Activated T-helper 1 cell treated with anti-CD3 and anti-CD28 coated beads, Interleukin-12 subunit alpha, Interleukin-12 subunit beta, Interleukin-2, Interleukin-4 antibody, amounts not matched to agents 30 ng/mL and 10 ng/mL and 1 ng/mL, durations not matched to agents 14 hours and 24 hours and 36 hours (primary cell): ENCODE data around the gene GSTM5. TPM values are rescaled to one million over a fixed set of nuclear protein-coding genes. Genes with fewer than 3 reads are reported as not detected.
"Not testable (repeated sequence)": the region's sequence is repeated elsewhere in the genome, so short reads cannot be mapped to it uniquely, and the experiment has no call there.

Source experiments
- DNase-seq: peaks from one replicate; pipeline ENCODE4 v3.0.0; 2021; ENCODE audit warnings: low spot score
- H3K27ac Mint-ChIP-seq: one replicate; pipeline ENCODE4 v1.8.0; 2021; ENCODE audit warnings: mild to moderate bottlenecking, mixed read lengths
- H3K27me3 Mint-ChIP-seq: one replicate; pipeline ENCODE4 v1.8.0; 2022; ENCODE audit warnings: mild to moderate bottlenecking, moderate library complexity, mixed read lengths; ENCODE audit not compliant: insufficient read depth
- H3K36me3 Mint-ChIP-seq: one replicate; pipeline ENCODE4 v1.8.0; 2021; ENCODE audit warnings: low read depth, mixed read lengths
- H3K4me1 Mint-ChIP-seq: one replicate; pipeline ENCODE4 v1.8.0; 2021; ENCODE audit warnings: low read depth, mixed read lengths
- H3K4me3 Mint-ChIP-seq: one replicate; pipeline ENCODE4 v1.8.0; 2021; ENCODE audit warnings: mild to moderate bottlenecking, moderate library complexity, mixed read lengths
- H3K9me3 Mint-ChIP-seq: one replicate; pipeline ENCODE4 v1.8.0; 2021; ENCODE audit warnings: mixed read lengths
- intact Hi-C: fragments of 100-400 bp; cut with micrococcal nuclease; formaldehyde crosslinking; loops from one replicate; pipeline ENCODE4 v1.15.1; 2024
- total RNA-seq: library from RNA; stranded (reverse); gene quantifications from 2 replicates; pipeline ENCODE4 v1.2.3, GENCODE V29; 2022

GSTM5 gene
- total RNA-seq, 1 donor from 2014 or later: 0.08 TPM

- no peaks in the 10 kb centered on the region for H3K4me1 Mint-ChIP-seq
- H3K9me3 Mint-ChIP-seq: no peaks in the 10 kb centered on the region
- peaks cover 4% of the 10 kb centered on the region for H3K27me3 Mint-ChIP-seq
- H3K36me3 Mint-ChIP-seq: no peaks in the 10 kb centered on the region
- no peak for DNase-seq
- no peak overlapping the region for H3K4me3 Mint-ChIP-seq
- intact Hi-C loops: no loop called here
- H3K27ac Mint-ChIP-seq: no peak overlapping the region
Observed at GRCh38 chr1:109750241-109750882, 38.3 kb downstream of the GSTM5 start.

GRCh38 chr1:109750920-109751319, 38.9 kb downstream of the GSTM5 start:
- no peak for DNase-seq
- Mint-ChIP-seq H3K4me1 (no peaks in the 10 kb centered on the region), H3K9me3 (no peaks in the 10 kb centered on the region), H3K36me3 (no peaks in the 10 kb centered on the region), H3K27me3 (peaks cover 4% of the 10 kb centered on the region), H3K4me3 (no peak overlapping the region), H3K27ac (no peak overlapping the region)
- intact Hi-C loops: no loop called here

GRCh38 chr1:109751531-109752260, 39.6 kb downstream of the GSTM5 start:
- H3K9me3 Mint-ChIP-seq: no peaks in the 10 kb centered on the region
- H3K4me1 Mint-ChIP-seq: no peaks in the 10 kb centered on the region
- H3K4me3 Mint-ChIP-seq: no peak overlapping the region
- H3K36me3 Mint-ChIP-seq: no peaks in the 10 kb centered on the region
- H3K27me3 Mint-ChIP-seq: peaks cover 4% of the 10 kb centered on the region
- intact Hi-C loops: no loop called here
- DNase-seq: no peak
- H3K27ac Mint-ChIP-seq: no peak overlapping the region

- intact Hi-C loops: no loop called here
- DNase-seq: no peak
- Mint-ChIP-seq H3K27me3 (peaks cover 4% of the 10 kb centered on the region), H3K4me1 (no peaks in the 10 kb centered on the region), H3K9me3 (no peaks in the 10 kb centered on the region), H3K36me3 (no peaks in the 10 kb centered on the region), H3K4me3 (no peak overlapping the region), H3K27ac (no peak overlapping the region)
Observed at GRCh38 chr1:109754738-109755137, 42.7 kb downstream of the GSTM5 start.

GRCh38 chr1:109756325-109756724, 44.3 kb downstream of the GSTM5 start:
- H3K4me1 Mint-ChIP-seq, H3K9me3 Mint-ChIP-seq, H3K36me3 Mint-ChIP-seq, H3K4me3 Mint-ChIP-seq, H3K27me3 Mint-ChIP-seq, H3K27ac Mint-ChIP-seq, intact Hi-C loops, DNase-seq: not testable (repeated sequence)

- intact Hi-C loops: no loop called here
- no peak overlapping the region for H3K27ac Mint-ChIP-seq
Observed at GRCh38 chr1:109756848-109757521, 44.9 kb downstream of the GSTM5 start.

GRCh38 chr1:109757936-109758786, 46.1 kb downstream of the GSTM5 start:
- no peak overlapping the region for H3K4me3 Mint-ChIP-seq
- no peak overlapping the region for H3K27ac Mint-ChIP-seq
- intact Hi-C loops: no loop called here
- no peaks in the 10 kb centered on the region for H3K9me3 Mint-ChIP-seq
- no peak for DNase-seq
- H3K4me1 Mint-ChIP-seq: no peaks in the 10 kb centered on the region
- H3K36me3 Mint-ChIP-seq: no peaks in the 10 kb centered on the region
- H3K27me3 Mint-ChIP-seq: peaks cover 4% of the 10 kb centered on the region

More at GRCh38 chr1:109756848-109757521, 44.9 kb downstream of the GSTM5 start:
- Mint-ChIP-seq H3K36me3 (no peaks in the 10 kb centered on the region), H3K9me3 (no peaks in the 10 kb centered on the region), H3K27me3 (peaks cover 4% of the 10 kb centered on the region), H3K4me3 (no peak overlapping the region), H3K4me1 (no peaks in the 10 kb centered on the region)
- no peak for DNase-seq

GRCh38 chr1:109759513-109760334, 47.7 kb downstream of the GSTM5 start:
- Mint-ChIP-seq H3K4me1 (no peaks in the 10 kb centered on the region), H3K9me3 (no peaks in the 10 kb centered on the region), H3K4me3 (no peak overlapping the region), H3K27me3 (no peaks in the 10 kb centered on the region), H3K27ac (no peak overlapping the region), H3K36me3 (no peaks in the 10 kb centered on the region)
- intact Hi-C loops: no loop called here
- no peak for DNase-seq

GRCh38 chr1:109760581-109761226, 48.7 kb downstream of the GSTM5 start:
- Mint-ChIP-seq H3K9me3 (no peaks in the 10 kb centered on the region), H3K4me1 (no peaks in the 10 kb centered on the region), H3K27ac (no peak overlapping the region), H3K4me3 (no peak overlapping the region), H3K27me3 (peaks cover 1% of the 10 kb centered on the region), H3K36me3 (no peaks in the 10 kb centered on the region)
- intact Hi-C loops: no loop called here
- no peak for DNase-seq

GRCh38 chr1:109761227-109762038, 49.4 kb downstream of the GSTM5 start:
- no peaks in the 10 kb centered on the region for H3K36me3 Mint-ChIP-seq
- peaks cover 1% of the 10 kb centered on the region for H3K27me3 Mint-ChIP-seq
- no peaks in the 10 kb centered on the region for H3K4me1 Mint-ChIP-seq
- H3K27ac Mint-ChIP-seq: no peak overlapping the region
- no peak for DNase-seq
- intact Hi-C loops: no loop called here
- H3K9me3 Mint-ChIP-seq: no peaks in the 10 kb centered on the region
- no peak overlapping the region for H3K4me3 Mint-ChIP-seq

- Mint-ChIP-seq H3K9me3 (no peaks in the 10 kb centered on the region), H3K4me3 (no peak overlapping the region), H3K4me1 (no peaks in the 10 kb centered on the region), H3K27ac (no peak overlapping the region), H3K27me3 (peaks cover 1% of the 10 kb centered on the region), H3K36me3 (no peaks in the 10 kb centered on the region)
- no peak for DNase-seq
- intact Hi-C loops: no loop called here
Observed at GRCh38 chr1:109762039-109762585, 50.1 kb downstream of the GSTM5 start.
